Activated B cell treated with CpG ODN at 0.5 μM for 24 hours (primary cell): ENCODE results near the gene TMEM174. TPM values are rescaled to one million over a fixed set of nuclear protein-coding genes. Genes with fewer than 3 reads are reported as not detected.
A peak's percentile ranks its signal among the peaks of the same experiment; 100 is the strongest.
"Not testable (repeated sequence)": the region's sequence is repeated elsewhere in the genome, so short reads cannot be mapped to it uniquely, and the experiment has no call there.

Experiments used
- ATAC-seq: fragments of 200-7000 bp; cut with Tn5 transposase; one replicate; pipeline ENCODE4 v1.10.0; 2021; ENCODE audit warnings: low read depth, mild to moderate bottlenecking, moderate library complexity
- CTCF ChIA-PET: fragments of 350-600 bp; sonication (Branson Sonifier 250); formaldehyde crosslinking; loops from one replicate; lab custom pipeline; 2021; ENCODE audit warnings: antibody characterized with exemption; lab: Charles Lee
- POLR2A ChIA-PET: fragments of 350-600 bp; sonication (Branson Sonifier 250); formaldehyde crosslinking; loops from one replicate; lab custom pipeline; 2021; ENCODE audit warnings: antibody characterized with exemption; lab: Charles Lee
- DNase-seq: peaks from one replicate; pipeline ENCODE4 v3.0.0; 2022
- H3K27ac Mint-ChIP-seq: one replicate; pipeline ENCODE4 v1.8.0; 2020; ENCODE audit warnings: mixed read lengths
- H3K27me3 Mint-ChIP-seq: one replicate; pipeline ENCODE4 v1.8.0; 2021; ENCODE audit warnings: mixed read lengths
- H3K36me3 Mint-ChIP-seq: one replicate; pipeline ENCODE4 v1.8.0; 2021; ENCODE audit warnings: low read depth, mixed read lengths
- H3K4me1 Mint-ChIP-seq: one replicate; pipeline ENCODE4 v1.8.0; 2021; ENCODE audit warnings: mixed read lengths
- H3K4me3 Mint-ChIP-seq: one replicate; pipeline ENCODE4 v1.8.0; 2020; ENCODE audit warnings: mild to moderate bottlenecking, mixed read lengths
- H3K9me3 Mint-ChIP-seq: one replicate; pipeline ENCODE4 v1.8.0; 2020; ENCODE audit warnings: mixed read lengths
- intact Hi-C: fragments of 100-400 bp; cut with micrococcal nuclease; formaldehyde crosslinking; loops from one replicate; pipeline ENCODE4 v1.15.1; 2024
- total RNA-seq: library from RNA; stranded (reverse); gene quantifications from 2 replicates; pipeline ENCODE4 v1.2.3, GENCODE V29; 2022
- TF ChIP-seq, protein P1 (sequence below): fragments of 200-600 bp; IDR thresholded peaks from one replicate; pipeline ENCODE4 v1.8.0; 2022; ENCODE audit warnings: antibody characterized with exemption, mild to moderate bottlenecking

The TMEM174 gene
- total RNA-seq, 1 donor from 2014 or later, result not detected

DNA sequence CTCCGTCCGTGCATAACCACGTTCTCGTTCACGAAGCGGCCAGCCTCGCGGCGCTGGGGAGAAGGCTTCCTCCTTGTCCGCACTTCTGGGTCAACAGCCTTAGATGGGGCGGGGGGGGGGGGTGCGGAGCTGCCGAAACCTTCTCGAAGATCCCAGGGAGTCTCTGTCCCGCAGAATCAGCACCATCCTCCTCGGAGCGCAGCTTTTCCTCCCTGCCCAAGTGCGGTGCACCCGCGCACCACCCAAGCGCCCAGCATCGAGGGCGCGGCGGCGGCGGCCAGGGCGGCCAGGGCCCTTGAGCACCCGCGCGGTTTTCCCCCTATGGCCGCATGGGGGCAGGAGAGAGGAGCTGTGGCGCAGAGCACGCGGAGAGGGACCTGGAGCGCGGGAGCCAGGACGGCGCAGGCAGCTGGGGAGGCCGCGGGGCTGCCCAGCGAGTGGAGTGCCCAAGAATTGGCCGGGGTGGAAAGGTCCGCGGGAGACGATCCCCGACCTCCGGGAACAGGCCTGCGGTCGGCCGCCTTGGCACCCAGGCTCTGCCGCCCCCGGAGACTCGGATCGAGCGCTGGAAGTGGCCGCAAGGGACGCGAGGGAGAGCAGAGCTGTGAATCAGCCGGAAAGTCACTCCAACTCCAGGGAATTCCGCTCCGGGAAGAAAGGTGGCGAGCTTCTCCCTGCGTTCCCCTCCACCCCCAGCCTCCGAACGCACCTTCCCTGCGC, 43.1 kb downstream of the TMEM174 start:
- TF ChIP-seq, protein P1, sequence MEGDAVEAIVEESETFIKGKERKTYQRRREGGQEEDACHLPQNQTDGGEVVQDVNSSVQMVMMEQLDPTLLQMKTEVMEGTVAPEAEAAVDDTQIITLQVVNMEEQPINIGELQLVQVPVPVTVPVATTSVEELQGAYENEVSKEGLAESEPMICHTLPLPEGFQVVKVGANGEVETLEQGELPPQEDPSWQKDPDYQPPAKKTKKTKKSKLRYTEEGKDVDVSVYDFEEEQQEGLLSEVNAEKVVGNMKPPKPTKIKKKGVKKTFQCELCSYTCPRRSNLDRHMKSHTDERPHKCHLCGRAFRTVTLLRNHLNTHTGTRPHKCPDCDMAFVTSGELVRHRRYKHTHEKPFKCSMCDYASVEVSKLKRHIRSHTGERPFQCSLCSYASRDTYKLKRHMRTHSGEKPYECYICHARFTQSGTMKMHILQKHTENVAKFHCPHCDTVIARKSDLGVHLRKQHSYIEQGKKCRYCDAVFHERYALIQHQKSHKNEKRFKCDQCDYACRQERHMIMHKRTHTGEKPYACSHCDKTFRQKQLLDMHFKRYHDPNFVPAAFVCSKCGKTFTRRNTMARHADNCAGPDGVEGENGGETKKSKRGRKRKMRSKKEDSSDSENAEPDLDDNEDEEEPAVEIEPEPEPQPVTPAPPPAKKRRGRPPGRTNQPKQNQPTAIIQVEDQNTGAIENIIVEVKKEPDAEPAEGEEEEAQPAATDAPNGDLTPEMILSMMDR, result no peak
- H3K36me3 Mint-ChIP-seq, result no peaks in the 10 kb centered on the region
- peak overlapping the region; percentile 61 for H3K4me3 Mint-ChIP-seq
- POLR2A ChIA-PET, result interaction anchor here (0.9 kb wide), 1 partner anchor 121 kb away, joined by 4 read pairs; no protein-coding TSS in a partner anchor
- peaks cover 4% of the 10 kb centered on the region for H3K9me3 Mint-ChIP-seq
- intact Hi-C loops, result loop anchor here (2.0 to 10.0 kb wide), 2 partner anchors 239 to 321 kb away; no protein-coding TSS in a partner anchor
- peaks cover 9% of the 10 kb centered on the region for H3K4me1 Mint-ChIP-seq
- DNase-seq (no peak), ATAC-seq (peak; percentile 47)
- no peak overlapping the region for H3K27ac Mint-ChIP-seq
- CTCF ChIA-PET, result no interaction called here
- peaks cover 66% of the 10 kb centered on the region for H3K27me3 Mint-ChIP-seq

DNA sequence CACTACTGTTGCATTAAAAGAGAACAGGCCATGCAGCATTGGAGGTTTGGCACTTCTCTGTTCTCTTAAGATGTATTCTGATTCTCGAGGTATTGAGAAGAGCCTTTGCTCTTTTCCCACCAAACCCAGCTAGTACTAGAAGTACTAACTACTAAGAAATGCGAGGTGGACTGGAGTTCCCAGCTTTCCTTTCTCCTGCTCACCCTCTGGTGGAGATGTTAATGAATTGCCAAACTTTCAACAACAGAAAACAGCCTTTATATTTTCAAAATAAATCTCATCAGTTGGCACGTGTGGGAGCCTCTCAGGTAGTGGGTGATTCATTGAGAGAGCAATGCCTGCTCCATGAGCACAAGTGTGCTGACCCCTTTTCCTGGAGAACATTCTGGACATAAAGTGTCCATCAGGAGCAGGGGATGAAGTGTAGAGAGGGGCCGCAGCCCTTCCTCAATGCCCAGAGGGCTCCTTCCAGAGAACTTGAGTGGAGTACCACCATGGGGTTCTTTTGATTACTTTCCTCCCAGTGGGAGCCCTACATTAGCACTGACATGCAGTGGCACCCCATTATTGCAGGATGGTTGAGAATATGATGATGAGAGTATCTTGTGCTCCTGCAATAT, 45.7 kb downstream of the TMEM174 start:
- no peak for DNase-seq
- ATAC-seq, result no peak
- ChIA-PET CTCF (interaction anchor here (1.0 kb wide), 1 partner anchor 18 kb away, joined by 3 read pairs; no protein-coding TSS in a partner anchor), POLR2A (no interaction called here)
- Mint-ChIP-seq H3K36me3 (no peaks in the 10 kb centered on the region), H3K27me3 (peaks cover 58% of the 10 kb centered on the region), H3K4me3 (no peak overlapping the region), H3K27ac (no peak overlapping the region), H3K9me3 (no peaks in the 10 kb centered on the region), H3K4me1 (peaks cover 9% of the 10 kb centered on the region)
- intact Hi-C loops, result loop anchor here (10.0 kb wide), 1 partner anchor 236 kb away; no protein-coding TSS in a partner anchor
- TF ChIP-seq, protein P1, result no peak

DNA sequence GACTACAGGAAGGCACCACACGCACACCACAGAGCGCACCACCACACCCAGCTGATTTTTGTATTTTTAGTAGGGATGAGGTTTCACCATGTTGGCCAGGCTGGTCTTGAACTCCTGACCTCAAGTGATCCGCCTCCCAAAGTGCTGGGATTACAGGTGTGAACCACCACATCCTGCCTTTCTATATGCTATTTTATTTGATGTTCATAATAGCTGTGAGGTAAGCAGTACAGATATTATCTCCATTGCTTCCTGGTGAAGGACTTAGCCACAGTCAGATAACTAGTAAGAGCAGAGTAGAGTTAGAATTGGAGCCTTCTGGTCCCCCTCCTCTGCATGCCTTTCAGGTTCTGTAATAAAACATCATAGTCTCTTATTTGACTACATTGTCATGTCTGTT, 46.3 kb downstream of the TMEM174 start:
- POLR2A ChIA-PET, CTCF ChIA-PET, H3K27ac Mint-ChIP-seq, H3K36me3 Mint-ChIP-seq, H3K4me3 Mint-ChIP-seq, H3K9me3 Mint-ChIP-seq, H3K4me1 Mint-ChIP-seq, ATAC-seq, DNase-seq: not testable (repeated sequence)
- peaks cover 55% of the 10 kb centered on the region for H3K27me3 Mint-ChIP-seq
- intact Hi-C loops, result loop anchor here (10.0 kb wide), 1 partner anchor 235 kb away; no protein-coding TSS in a partner anchor

DNA sequence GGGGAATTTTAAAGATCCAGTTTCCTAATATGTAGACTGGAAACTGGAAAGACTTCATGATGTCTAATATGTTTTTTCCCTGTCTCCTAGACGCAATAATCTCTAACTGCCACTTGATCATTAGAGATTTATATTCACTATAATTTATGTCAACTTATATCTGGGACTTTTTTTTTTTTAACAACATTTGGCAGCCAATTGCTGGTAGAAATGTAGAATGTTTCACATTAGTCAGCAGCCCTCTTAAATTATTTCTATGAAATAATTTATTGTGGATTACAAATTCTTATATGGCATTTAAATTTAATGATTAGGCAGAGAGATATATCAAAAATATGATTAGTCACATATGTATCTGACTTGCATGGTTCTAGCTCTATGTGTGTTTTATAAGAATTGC, 48.2 kb downstream of the TMEM174 start:
- H3K4me1 Mint-ChIP-seq, result no peaks in the 10 kb centered on the region
- DNase-seq (no peak), ATAC-seq (no peak)
- H3K27me3 Mint-ChIP-seq, result peaks cover 44% of the 10 kb centered on the region
- no peaks in the 10 kb centered on the region for H3K9me3 Mint-ChIP-seq
- TF ChIP-seq, protein P1, result no peak
- H3K27ac Mint-ChIP-seq, result no peak overlapping the region
- CTCF ChIA-PET, result no interaction called here
- intact Hi-C loops, result no loop called here
- H3K36me3 Mint-ChIP-seq, result no peaks in the 10 kb centered on the region
- POLR2A ChIA-PET, result no interaction called here
- no peak overlapping the region for H3K4me3 Mint-ChIP-seq

DNA sequence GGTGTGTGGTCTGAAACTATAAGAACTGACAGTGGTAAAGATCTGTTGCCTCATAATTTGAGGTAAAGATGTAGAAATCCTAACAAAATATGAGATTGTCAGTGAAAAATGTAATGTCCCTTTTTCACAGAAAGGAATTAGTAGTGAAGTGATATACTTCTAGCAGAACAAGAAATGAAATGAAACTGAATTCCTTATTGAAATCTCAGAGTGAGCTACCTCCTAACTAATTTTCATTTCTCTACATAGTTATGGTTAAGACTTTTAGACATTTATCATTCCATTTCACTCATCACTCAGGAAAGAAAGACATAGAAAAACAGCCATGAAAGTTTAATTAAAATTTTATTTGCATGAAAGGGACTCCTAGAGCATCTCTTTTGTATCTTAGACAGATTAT, 48.7 kb downstream of the TMEM174 start:
- H3K9me3 Mint-ChIP-seq, result no peaks in the 10 kb centered on the region
- ChIA-PET POLR2A (no interaction called here), CTCF (no interaction called here)
- no peak overlapping the region for H3K4me3 Mint-ChIP-seq
- intact Hi-C loops, result no loop called here
- no peak overlapping the region for H3K27ac Mint-ChIP-seq
- peaks cover 41% of the 10 kb centered on the region for H3K27me3 Mint-ChIP-seq
- DNase-seq, result no peak
- no peaks in the 10 kb centered on the region for H3K36me3 Mint-ChIP-seq
- TF ChIP-seq, protein P1, result no peak
- ATAC-seq, result no peak
- H3K4me1 Mint-ChIP-seq, result no peaks in the 10 kb centered on the region
